ENCODE measurements around the gene C2CD4B.

C2CD4B gene

GRCh38 chr15:62147551-62147950 is 17.5 kb downstream of the C2CD4B start:
- DNase-seq, result no peak

GRCh38 chr15:62147149-62147548 is 17.9 kb downstream of the C2CD4B start:
- no peak for DNase-seq

GRCh38 chr15:62145015-62145735 is 19.9 kb downstream of the C2CD4B start:
- no peak for DNase-seq

GRCh38 chr15:62142736-62143135 is 22.3 kb downstream of the C2CD4B start:
- DNase-seq, result no peak

GRCh38 chr15:62141643-62142588 is 23.2 kb downstream of the C2CD4B start:
- DNase-seq, result no peak

- DNase-seq, result no peak
These were observed 23.9 kb downstream of the C2CD4B start for GRCh38 chr15:62141200-62141599.

- no peak for DNase-seq
These were observed 27.0 kb downstream of the C2CD4B start for GRCh38 chr15:62138124-62138523.

- no peak for DNase-seq
These were observed 27.9 kb downstream of the C2CD4B start for GRCh38 chr15:62136911-62137865.

GRCh38 chr15:62135532-62136134 is 29.5 kb downstream of the C2CD4B start:
- no peak for DNase-seq

- no peak for DNase-seq
These were observed 31.9 kb downstream of the C2CD4B start for GRCh38 chr15:62133141-62133540.

GRCh38 chr15:62128916-62129315 is 36.2 kb downstream of the C2CD4B start:
- DNase-seq, result no peak

GRCh38 chr15:62126364-62126763 is 38.7 kb downstream of the C2CD4B start:
- DNase-seq, result no peak

- no peak for DNase-seq
These were observed 39.3 kb downstream of the C2CD4B start for GRCh38 chr15:62125773-62126172.

GRCh38 chr15:62124973-62125303 is 40.1 kb downstream of the C2CD4B start:
- DNase-seq, result no peak

- DNase-seq, result no peak
These were observed 40.7 kb downstream of the C2CD4B start for GRCh38 chr15:62124176-62124972.

- DNase-seq, result no peak
These were observed 42.8 kb downstream of the C2CD4B start for GRCh38 chr15:62122249-62122648.

- no peak for DNase-seq
These were observed 43.6 kb downstream of the C2CD4B start for GRCh38 chr15:62121273-62122015.

GRCh38 chr15:62120776-62121175 is 44.3 kb downstream of the C2CD4B start:
- DNase-seq, result no peak

GRCh38 chr15:62119874-62120273 is 45.2 kb downstream of the C2CD4B start:
- no peak for DNase-seq

GRCh38 chr15:62119227-62119864 is 45.7 kb downstream of the C2CD4B start:
- no peak for DNase-seq
